GM21515 (cell line): ENCODE measurements around the gene ARSB.
"Not testable (repeated sequence)": the region's sequence is repeated elsewhere in the genome, so short reads cannot be mapped to it uniquely, and the experiment has no call there.

Experiments used
- ATAC-seq: cut with Tn5 transposase; IDR thresholded peaks from one replicate; pipeline ENCODE4 v1.9.1; 2021; ENCODE audit not compliant: unreplicated experiment

ARSB gene

GRCh38 chr5:78995521-78996007 is 10.5 kb upstream of the ARSB start:
- no peak for ATAC-seq

GRCh38 chr5:78993165-78993564 is 8.1 kb upstream of the ARSB start:
- ATAC-seq: no peak

DNA sequence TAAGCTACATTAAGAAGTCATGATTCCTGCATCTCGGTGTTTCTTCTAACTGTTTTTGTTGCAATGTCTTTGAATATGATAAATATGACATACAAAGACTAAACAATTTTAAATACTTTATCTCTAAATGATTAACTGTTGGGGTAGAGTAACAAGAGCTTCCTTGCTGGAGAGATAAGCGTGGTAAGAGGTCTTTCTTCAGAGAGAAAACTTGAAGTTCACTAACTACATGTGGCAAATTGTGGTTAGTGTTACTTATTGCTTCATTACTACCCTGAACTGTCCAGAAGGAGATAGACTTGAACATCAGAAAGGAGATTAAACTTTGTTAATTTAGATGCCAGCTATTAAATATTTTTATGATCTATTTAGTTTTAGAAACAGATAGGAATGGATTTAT is 7.0 kb upstream of the ARSB start:
- ATAC-seq: no peak

DNA sequence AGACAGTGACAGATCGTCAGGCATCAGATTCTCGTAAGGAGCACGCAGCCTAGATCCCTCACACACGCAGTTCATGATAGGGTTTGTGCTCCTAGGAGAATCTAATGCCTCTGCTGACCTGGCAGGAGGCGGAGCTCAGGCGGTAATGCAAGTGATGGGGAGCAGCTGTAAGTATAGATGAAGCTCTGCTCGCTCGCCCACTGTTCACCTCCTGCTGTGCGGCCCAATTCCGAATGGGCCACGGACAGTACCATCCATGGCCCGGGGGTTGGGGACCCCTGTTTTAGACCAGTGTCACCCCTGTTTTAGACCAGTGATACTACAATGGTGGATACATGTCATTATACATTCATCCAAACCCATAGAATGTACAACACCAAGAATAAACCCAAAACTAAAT is 4.0 kb upstream of the ARSB start:
- no peak for ATAC-seq

DNA sequence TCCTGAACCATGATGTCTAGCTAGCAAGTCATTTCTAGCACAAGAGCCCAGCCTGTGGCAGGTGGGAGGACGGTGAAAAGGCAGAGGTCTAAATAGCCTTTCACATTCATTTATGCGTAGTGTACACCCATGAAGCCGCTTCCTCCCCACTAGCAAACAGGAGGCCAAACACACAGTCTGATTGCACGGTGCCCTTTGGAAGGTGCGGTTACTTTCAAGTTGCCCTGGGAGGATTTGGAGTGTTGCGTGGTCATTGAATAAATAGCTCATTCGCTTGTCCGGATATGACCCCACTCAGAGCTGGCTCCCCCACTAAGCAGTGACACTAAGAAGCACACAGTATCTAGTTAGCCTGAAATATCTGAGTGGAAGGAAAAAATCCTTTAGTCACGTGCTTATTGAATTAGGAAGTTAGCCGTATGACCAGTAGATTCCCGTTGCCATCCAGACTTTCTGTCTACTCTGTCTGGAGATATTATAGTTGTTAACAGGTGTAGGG is 664 bp upstream of the ARSB start:
- ATAC-seq: peak; percentile 43

- ATAC-seq: peak; percentile 60
These were observed 533 bp downstream of the ARSB start for GRCh38 chr5:78984439-78985115.

- no peak for ATAC-seq
These were observed 1.3 kb downstream of the ARSB start for GRCh38 chr5:78983601-78984438.

DNA sequence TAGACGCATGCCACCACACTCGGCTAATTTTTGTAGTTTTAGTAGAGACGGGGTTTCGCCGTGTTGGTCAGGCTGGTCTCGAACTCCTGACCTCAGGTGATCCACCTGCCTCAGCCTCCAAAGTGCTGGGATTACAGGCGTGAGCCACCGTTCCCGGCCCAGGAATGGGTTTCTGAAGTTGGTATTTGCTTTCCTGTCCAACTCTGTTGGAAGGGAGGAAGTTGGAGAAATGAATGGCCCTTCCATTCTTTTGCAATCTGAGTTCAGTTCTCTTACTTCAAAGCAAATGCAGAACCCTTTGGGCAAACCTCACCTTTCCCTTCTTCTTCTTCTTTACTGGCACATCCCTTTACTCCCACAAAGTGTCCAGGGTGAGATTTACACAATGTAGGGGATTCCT is 1.9 kb downstream of the ARSB start:
- ATAC-seq: not testable (repeated sequence)

GRCh38 chr5:78979909-78980308 is 5.2 kb downstream of the ARSB start:
- no peak for ATAC-seq

- no peak for ATAC-seq
These were observed 5.9 kb downstream of the ARSB start for GRCh38 chr5:78979117-78979742.

GRCh38 chr5:78975035-78975434 is 10.1 kb downstream of the ARSB start:
- no peak for ATAC-seq

DNA sequence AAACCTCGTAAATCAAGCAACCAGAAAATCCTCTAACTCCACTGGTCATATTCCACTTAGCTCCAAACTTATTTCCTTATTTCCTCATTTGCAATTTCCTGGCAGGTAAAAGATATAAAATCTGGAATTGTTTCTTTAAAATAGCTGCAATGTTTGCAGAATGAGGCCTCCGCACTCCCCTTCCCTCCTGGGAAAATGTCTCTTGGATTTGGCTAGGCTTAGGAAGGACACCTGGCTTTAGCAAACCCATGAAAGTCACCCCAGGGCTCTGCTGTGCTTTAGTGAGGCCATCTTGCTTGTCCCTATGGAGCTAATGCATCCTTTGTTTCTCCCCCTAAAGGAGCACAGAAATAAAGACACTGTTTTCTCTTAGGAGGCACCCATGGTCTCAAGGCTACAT is 10.5 kb downstream of the ARSB start:
- no peak for ATAC-seq

- no peak for ATAC-seq
These were observed 11.1 kb downstream of the ARSB start for GRCh38 chr5:78974011-78974410.

DNA sequence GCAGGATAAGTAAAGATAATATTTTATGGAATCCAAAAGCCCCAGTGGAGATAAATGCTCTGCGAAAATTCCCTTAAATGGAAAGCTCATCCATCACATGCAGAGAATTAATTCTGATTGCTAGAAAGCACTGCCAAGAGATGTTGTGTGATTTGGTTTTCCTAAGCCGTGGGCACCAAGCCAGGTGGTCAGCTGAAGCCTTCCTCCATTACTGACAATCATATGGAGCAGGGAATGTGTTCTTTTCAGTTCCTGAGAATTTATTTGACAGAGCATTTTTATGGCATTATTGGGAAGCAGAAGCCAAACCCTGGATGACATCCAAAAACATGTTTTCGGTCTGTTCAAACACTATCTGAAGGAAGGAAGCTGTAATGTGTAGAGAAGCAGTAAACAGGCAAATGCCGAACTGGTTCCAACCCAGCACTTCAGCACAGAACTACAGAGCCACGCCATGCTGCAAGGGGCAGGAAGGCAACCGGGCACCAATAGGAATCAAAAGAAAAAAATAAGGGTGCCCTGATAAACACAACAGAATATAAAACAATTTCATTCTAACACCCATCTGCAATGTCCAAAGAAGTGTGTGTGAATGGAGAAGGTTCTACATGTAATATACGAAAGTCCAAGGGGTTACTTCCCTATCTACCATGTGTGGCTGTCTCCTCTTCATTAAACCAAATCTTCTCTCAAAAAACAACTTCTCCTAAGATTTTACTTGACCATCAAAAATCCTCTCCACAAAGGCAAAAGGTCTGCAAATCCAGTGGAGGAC is 12.3 kb downstream of the ARSB start:
- no peak for ATAC-seq

- ATAC-seq: no peak
These were observed 13.1 kb downstream of the ARSB start for GRCh38 chr5:78971998-78972397.

DNA sequence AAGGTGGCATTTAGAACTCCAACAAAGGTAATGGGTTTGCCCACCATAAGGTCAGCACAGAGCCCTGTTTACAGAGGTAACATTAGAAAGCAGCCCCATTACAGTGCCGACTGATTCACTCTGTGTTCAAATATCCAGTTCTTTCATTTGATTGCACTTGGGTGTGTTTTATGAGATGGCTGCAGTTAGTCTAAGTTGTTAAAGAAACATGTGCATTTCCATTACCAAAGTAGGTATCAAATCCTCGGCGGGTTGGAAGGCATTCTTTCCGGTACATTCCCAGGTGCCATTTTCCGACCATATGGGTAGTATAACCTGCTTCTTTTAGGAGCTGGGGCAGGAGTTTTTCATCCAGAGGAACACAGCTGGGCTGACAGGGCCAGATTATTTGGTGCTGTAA is 16.3 kb downstream of the ARSB start:
- ATAC-seq: no peak

DNA sequence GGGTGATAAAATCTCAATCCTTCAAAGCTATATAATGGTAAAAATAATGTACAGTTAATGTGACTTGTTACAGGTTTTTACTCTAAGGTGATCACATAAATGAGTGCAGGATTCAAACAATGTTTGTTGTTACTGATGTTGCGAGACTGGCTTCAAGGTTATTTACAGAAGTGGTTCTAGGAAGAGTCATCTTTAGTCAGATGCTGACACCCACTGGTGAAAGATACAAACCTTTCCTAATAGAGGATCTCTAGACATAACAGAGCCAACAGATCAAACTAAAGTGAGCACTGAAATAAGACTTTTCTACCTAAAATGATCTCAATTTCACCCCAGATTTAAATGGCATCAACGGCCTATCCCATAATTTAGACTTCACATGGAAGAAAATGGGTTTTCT is 20.2 kb downstream of the ARSB start:
- no peak for ATAC-seq

GRCh38 chr5:78961743-78962142 is 23.4 kb downstream of the ARSB start:
- ATAC-seq: no peak

DNA sequence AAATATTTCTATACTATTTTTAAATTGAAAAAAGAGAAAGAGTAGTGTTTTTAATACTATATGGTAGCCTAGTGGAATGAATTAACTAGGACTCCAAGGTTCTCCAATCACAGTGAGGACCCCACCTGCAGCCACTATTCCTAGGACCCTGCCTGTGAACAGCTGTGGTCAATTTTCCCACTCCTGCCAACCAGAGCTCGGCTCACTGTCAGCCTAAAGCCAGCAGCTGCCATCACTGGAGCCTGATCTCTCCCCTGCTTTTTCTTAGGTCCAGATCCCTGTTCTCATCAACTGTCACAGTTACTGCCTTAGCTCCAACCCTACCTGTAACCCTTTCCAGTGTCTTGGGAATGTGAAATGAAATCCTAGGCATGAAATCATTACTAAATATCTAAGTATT is 25.3 kb downstream of the ARSB start:
- no peak for ATAC-seq

- ATAC-seq: no peak
These were observed 26.3 kb downstream of the ARSB start for GRCh38 chr5:78958672-78959445.
